ENCODE results near the gene C5orf63.

Gene C5orf63

GRCh38 chr5:127031863-127032232 is 41.5 kb downstream of the C5orf63 start:
- Histone ChIP-seq H3K36me3 (ENCODE audit: insufficient read depth, low read length) (no peaks in the 10 kb centered on the region), H3K9me3 (ENCODE audit: insufficient read depth, low read depth, low read length) (no peaks in the 10 kb centered on the region), H3K4me2 (ENCODE audit: low read depth, low read length, poor library complexity, severe bottlenecking) (no peak overlapping the region), H3F3A (ENCODE audit: low read depth) (no peaks in the 10 kb centered on the region), H3K4me1 (ENCODE audit: insufficient read depth, low read length, poor library complexity, severe bottlenecking) (peaks cover 18% of the 10 kb centered on the region), H3K4me3 (ENCODE audit: low read length, poor library complexity, severe bottlenecking) (no peak overlapping the region), H3K9ac (ENCODE audit: low read depth, low read length, poor library complexity, severe bottlenecking) (no peak overlapping the region), H4K20me1 (ENCODE audit: insufficient read depth, low read length, poor library complexity, severe bottlenecking) (peaks cover 3% of the 10 kb centered on the region), H3K79me2 (ENCODE audit: insufficient read depth, low read length) (peaks cover 30% of the 10 kb centered on the region), H3K27me3 (ENCODE audit: insufficient read depth, low read length, poor library complexity, severe bottlenecking) (no peaks in the 10 kb centered on the region), H2AFZ (ENCODE audit: low read length) (no peak overlapping the region), H3K9me2 (replicated peaks; ENCODE audit: low read depth, low read length) (no peaks in the 10 kb centered on the region)
- TF ChIP-seq EZH2phosphoT487 (IDR thresholded peaks at IDR 0.05; ENCODE audit: borderline replicate concordance): no peak
- TF ChIP-seq, protein P1, sequence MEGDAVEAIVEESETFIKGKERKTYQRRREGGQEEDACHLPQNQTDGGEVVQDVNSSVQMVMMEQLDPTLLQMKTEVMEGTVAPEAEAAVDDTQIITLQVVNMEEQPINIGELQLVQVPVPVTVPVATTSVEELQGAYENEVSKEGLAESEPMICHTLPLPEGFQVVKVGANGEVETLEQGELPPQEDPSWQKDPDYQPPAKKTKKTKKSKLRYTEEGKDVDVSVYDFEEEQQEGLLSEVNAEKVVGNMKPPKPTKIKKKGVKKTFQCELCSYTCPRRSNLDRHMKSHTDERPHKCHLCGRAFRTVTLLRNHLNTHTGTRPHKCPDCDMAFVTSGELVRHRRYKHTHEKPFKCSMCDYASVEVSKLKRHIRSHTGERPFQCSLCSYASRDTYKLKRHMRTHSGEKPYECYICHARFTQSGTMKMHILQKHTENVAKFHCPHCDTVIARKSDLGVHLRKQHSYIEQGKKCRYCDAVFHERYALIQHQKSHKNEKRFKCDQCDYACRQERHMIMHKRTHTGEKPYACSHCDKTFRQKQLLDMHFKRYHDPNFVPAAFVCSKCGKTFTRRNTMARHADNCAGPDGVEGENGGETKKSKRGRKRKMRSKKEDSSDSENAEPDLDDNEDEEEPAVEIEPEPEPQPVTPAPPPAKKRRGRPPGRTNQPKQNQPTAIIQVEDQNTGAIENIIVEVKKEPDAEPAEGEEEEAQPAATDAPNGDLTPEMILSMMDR (conservative IDR thresholded peaks at IDR 0.05; ENCODE audit: low read length): no peak

GRCh38 chr5:127031147-127031862 is 42.0 kb downstream of the C5orf63 start:
- H3F3A ChIP-seq (ENCODE audit: low read depth): no peaks in the 10 kb centered on the region
- H3K9ac ChIP-seq (ENCODE audit: low read depth, low read length, poor library complexity, severe bottlenecking): peak overlapping the region; percentile 76
- no peaks in the 10 kb centered on the region for H3K36me3 ChIP-seq (ENCODE audit: insufficient read depth, low read length)
- peaks cover 3% of the 10 kb centered on the region for H4K20me1 ChIP-seq (ENCODE audit: insufficient read depth, low read length, poor library complexity, severe bottlenecking)
- H3K4me3 ChIP-seq (ENCODE audit: low read length, poor library complexity, severe bottlenecking): peak overlapping the region; percentile 78
- H3K27me3 ChIP-seq (ENCODE audit: insufficient read depth, low read length, poor library complexity, severe bottlenecking): no peaks in the 10 kb centered on the region
- no peaks in the 10 kb centered on the region for H3K9me3 ChIP-seq (ENCODE audit: insufficient read depth, low read depth, low read length)
- peaks cover 33% of the 10 kb centered on the region for H3K79me2 ChIP-seq (ENCODE audit: insufficient read depth, low read length)
- no peak for TF ChIP-seq EZH2phosphoT487 (IDR thresholded peaks at IDR 0.05; ENCODE audit: borderline replicate concordance)
- TF ChIP-seq, protein P1 (conservative IDR thresholded peaks at IDR 0.05; ENCODE audit: low read length): no peak
- peak overlapping the region; percentile 84; the same call in 1 of the 2 replicates for H2AFZ ChIP-seq (ENCODE audit: low read length)
- H3K9me2 ChIP-seq (replicated peaks; ENCODE audit: low read depth, low read length): no peaks in the 10 kb centered on the region
- peaks cover 21% of the 10 kb centered on the region for H3K4me1 ChIP-seq (ENCODE audit: insufficient read depth, low read length, poor library complexity, severe bottlenecking)
- peak overlapping the region; percentile 98 for H3K4me2 ChIP-seq (ENCODE audit: low read depth, low read length, poor library complexity, severe bottlenecking)

DNA sequence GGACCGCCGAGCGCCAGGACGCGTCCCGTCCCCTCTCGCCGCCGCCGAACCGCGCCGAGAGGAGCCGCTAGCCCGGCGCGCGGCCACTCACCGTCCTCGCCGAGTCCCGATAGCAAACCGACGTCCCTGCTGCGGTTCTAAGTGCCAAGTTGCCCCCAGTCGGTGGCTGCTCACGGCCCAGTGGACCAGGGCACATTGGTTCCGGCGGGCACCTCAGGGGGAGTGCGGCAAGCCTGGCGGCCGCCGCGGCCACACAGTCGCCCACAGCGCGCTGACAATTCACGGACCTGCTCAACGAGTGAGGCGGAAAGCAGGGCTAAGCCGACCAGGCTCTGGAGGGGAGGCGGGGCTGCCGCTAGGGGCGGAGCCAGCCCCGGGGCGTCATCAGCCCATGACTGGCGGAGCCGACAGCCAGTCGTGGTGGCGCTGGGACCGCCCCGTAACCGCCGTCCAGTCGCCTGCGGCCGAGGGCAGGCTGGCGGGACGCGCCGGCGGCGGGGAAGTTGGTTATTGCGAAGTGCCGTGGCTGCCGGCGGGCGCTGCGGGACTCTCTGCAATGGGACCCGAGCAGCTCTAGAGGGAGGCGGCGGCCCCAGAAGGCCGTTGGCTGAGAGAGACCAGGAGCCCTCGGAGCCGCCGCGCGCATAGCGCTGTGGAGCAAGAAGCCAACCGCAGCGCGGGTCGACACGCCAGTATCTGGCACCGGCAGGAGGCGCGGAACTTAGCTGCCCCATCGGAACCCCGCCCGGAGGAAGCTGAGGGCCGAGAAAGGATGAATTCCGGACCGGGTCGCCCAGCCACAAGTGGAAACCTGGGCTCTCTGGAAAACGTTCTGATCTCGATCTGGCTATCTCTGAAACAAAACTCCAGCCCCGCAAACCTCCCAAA is 42.8 kb downstream of the C5orf63 start, which contains the start of gene MARCHF3:
Gene MARCHF3, minus strand, starts transcription at position 300 of the 888 bp plus-strand sequence. CDS start 112,387 bp downstream, outside the sequence.
- Histone ChIP-seq H3K4me3 (ENCODE audit: low read length, poor library complexity, severe bottlenecking) (peak within 1 kb of the TSS; percentile 78), H3F3A (ENCODE audit: low read depth) (no peaks in the 10 kb centered on the region), H3K36me3 (ENCODE audit: insufficient read depth, low read length) (no peaks in the 10 kb centered on the region), H3K27me3 (ENCODE audit: insufficient read depth, low read length, poor library complexity, severe bottlenecking) (no peaks in the 10 kb centered on the region), H3K9me3 (ENCODE audit: insufficient read depth, low read depth, low read length) (no peaks in the 10 kb centered on the region), H4K20me1 (ENCODE audit: insufficient read depth, low read length, poor library complexity, severe bottlenecking) (peaks cover 3% of the 10 kb centered on the region), H3K79me2 (ENCODE audit: insufficient read depth, low read length) (peaks cover 36% of the 10 kb centered on the region), H3K4me1 (ENCODE audit: insufficient read depth, low read length, poor library complexity, severe bottlenecking) (peaks cover 24% of the 10 kb centered on the region), H3K4me2 (ENCODE audit: low read depth, low read length, poor library complexity, severe bottlenecking) (peak within 1 kb of the TSS; percentile 98), H2AFZ (ENCODE audit: low read length) (peak within 1 kb of the TSS; percentile 84), H3K9ac (ENCODE audit: low read depth, low read length, poor library complexity, severe bottlenecking) (peak within 1 kb of the TSS; percentile 79), H3K9me2 (replicated peaks; ENCODE audit: low read depth, low read length) (no peaks in the 10 kb centered on the region)
- no peak for TF ChIP-seq EZH2phosphoT487 (IDR thresholded peaks at IDR 0.05; ENCODE audit: borderline replicate concordance)
- TF ChIP-seq, protein P1 (conservative IDR thresholded peaks at IDR 0.05; ENCODE audit: low read length): no peak

All from Loucy (cell line).